ENCODE results near the gene PAN2.

GRCh38 chr12:56336361-56337167 lies 2.8 kb upstream of the PAN2 start:
- TF ChIP-seq, protein P1, sequence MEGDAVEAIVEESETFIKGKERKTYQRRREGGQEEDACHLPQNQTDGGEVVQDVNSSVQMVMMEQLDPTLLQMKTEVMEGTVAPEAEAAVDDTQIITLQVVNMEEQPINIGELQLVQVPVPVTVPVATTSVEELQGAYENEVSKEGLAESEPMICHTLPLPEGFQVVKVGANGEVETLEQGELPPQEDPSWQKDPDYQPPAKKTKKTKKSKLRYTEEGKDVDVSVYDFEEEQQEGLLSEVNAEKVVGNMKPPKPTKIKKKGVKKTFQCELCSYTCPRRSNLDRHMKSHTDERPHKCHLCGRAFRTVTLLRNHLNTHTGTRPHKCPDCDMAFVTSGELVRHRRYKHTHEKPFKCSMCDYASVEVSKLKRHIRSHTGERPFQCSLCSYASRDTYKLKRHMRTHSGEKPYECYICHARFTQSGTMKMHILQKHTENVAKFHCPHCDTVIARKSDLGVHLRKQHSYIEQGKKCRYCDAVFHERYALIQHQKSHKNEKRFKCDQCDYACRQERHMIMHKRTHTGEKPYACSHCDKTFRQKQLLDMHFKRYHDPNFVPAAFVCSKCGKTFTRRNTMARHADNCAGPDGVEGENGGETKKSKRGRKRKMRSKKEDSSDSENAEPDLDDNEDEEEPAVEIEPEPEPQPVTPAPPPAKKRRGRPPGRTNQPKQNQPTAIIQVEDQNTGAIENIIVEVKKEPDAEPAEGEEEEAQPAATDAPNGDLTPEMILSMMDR (IDR thresholded peaks at IDR 0.05), result no peak
- no peak for TF ChIP-seq POLR2A (IDR thresholded peaks at IDR 0.05)

Measured in thyroid gland (tissue), 4 donors.